HG02840 (cell line): Measurements from ENCODE around the gene BRD2.

ENCODE experiments used
- ATAC-seq: cut with Tn5 transposase; IDR thresholded peaks from one replicate; pipeline ENCODE4 v1.9.1; 2021; ENCODE audit warnings: mild to moderate bottlenecking, moderate library complexity, moderate number of reproducible peaks; ENCODE audit not compliant: unreplicated experiment, low FRiP score

Gene BRD2

GRCh38 chr6:32947552-32948465, 20.6 kb upstream of the BRD2 start:
- no peak for ATAC-seq

- ATAC-seq, result no peak
Measured at GRCh38 chr6:32949113-32949512, 19.3 kb upstream of the BRD2 start.

- no peak for ATAC-seq
Measured at GRCh38 chr6:32950010-32950409, 18.4 kb upstream of the BRD2 start.

DNA sequence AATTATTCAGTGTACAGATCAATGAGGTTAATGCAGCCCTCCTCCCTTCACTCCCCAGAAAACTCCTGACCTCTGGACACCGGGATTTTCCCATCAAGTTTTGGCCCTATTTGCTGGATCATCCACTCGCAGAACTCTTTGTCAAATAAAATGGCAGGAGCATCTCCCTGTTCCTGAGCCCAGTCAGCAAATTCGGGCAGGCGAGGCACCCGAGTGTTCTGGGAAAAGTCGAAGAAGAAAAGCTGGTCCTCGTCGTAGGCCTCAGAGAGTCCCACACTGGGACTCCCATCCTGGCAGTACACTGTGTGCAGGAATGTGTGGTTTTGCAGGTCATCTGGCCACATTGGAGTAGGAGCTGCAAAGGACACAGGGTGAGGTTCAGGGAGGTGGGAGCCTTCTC, 17.9 kb upstream of the BRD2 start:
- ATAC-seq, result no peak

DNA sequence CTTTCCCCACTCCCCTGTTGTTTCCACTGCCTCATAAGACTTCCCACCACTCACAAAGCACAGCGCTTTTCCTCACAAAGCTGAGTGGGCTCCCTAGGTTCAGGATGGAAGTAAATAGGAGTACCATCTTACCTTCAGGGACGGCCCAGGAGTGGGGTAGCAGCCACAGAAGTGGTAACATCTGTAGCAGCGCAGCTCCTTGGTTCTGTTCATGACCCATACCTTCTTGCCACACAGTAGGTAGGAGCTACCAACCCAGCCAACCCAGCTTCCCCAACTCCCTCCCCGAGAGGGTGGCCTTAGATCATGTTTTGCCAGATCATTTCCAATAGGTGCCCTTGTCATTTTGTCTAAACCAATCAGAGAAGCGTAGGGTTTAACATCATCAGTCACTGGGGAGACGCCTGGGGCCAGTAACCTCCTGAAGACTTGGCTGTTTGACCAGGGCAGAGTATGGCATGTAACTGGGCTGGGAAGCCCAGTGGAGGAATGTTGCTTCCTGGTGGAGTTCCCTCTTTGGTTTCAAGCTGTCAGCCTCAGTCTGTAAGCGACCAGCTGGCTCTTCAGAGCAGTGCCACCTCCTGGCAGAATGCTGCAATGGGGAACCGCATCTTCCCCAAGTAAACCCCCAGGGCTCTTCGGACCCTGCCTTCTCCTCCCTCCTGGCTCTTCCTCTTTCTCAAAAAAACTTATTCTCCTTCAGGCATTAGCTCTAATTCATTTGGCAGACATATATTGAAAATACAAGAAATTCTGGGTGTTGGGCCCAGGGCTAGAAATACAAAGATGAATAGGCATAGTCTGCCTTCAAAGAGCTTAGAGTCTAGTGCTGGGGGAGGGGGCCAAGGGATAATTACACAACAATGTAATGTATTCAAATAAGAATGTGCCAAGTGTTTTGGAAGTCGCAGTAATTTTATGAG, 15.3 kb upstream of the BRD2 start, which contains the start of gene HLA-DMA:
HLA-DMA (minus strand) TSS at position 281 of the 923 bp plus-strand sequence; CDS start at position 220, 61 bp downstream.
- ATAC-seq, result peak; percentile 76

GRCh38 chr6:32953775-32954174, 14.6 kb upstream of the BRD2 start:
- ATAC-seq, result no peak

GRCh38 chr6:32954267-32954666, 14.1 kb upstream of the BRD2 start:
- no peak for ATAC-seq

DNA sequence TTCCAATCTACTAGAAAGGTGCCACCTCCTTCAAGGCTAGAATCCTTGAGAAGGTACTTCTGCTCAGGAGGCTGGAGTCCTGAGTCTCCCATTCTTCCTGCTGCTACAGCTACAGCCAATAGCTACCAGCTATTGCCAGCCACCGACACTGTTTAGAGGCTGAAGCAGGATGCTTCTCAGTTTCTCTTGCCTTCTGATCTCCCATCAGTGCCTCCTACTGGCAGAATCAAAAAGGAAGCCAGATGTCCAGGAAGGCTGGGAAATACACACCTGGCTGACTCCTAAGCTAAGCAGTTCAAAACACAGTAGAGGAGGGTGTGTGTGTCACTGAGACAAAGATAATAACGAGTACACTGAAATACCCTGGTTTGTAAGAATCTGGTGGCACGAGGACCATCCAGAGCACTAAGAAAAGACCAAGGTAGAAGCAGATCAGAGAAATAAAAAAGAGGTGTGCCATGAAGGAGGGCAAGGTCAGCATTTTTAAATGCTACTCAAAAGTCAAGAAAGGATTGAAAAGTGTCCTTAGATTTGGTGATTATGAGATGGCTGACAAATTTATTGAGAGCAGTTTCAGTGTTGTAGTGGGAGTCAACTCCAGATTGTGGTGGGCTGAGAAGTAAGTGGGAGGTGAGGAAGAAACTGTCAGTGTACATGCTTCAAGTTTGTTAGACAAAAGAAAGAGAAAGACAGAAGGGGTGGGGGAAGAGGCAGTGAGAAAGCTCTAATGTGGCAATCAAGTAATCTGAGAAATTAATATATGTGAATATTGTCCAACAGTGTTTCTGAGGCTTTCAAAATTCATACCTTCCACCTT, 13.2 kb upstream of the BRD2 start:
- ATAC-seq, result no peak

- no peak for ATAC-seq
Measured at GRCh38 chr6:32956176-32956575, 12.2 kb upstream of the BRD2 start.

DNA sequence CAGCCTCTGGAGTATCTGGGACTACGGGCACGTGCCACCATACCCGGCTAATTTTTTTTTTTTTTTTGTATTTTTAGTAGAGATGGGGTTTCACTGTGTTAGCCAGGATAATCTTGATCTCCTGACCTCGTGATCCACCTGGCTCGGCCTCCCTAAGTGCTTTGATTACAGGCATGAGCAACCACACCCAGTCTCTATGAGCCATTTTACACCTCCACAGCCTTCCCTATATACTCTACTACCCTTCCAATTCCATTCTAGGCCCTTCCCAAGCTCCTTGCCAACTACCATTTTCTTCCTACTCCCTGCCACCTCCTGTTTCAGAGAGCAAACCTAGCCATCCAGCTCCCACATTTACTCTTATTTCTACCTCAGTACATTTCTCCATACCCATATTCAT, 7.8 kb upstream of the BRD2 start:
- no peak for ATAC-seq

DNA sequence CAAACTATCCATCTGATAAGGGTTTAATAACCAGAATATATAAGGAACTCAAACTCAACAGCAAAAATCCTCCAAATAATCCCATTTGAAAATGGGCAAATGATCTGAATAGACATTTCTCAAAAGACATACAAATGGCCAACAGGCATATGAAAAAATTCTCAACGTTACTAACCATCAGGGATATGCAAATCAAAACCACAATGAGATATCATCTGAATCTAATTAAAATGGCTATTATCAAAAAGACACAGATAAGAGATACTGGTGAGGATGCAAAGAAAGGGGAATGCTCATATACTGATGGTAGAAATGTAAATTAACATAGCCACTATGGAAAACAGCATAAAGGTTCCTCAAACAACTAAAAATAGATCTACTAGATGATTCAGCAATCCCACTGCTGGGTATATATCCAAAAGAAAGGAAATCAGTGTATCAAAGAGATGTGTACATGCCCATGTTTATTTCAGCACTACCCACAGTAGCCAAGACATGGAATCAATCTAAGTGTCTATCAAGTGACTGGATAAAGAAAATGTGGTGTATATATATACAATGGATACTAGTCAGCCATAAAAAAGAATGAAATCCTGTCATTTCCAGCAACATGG, 6.1 kb upstream of the BRD2 start:
- no peak for ATAC-seq

- ATAC-seq, result no peak
Measured at GRCh38 chr6:32963866-32964265, 4.5 kb upstream of the BRD2 start.

DNA sequence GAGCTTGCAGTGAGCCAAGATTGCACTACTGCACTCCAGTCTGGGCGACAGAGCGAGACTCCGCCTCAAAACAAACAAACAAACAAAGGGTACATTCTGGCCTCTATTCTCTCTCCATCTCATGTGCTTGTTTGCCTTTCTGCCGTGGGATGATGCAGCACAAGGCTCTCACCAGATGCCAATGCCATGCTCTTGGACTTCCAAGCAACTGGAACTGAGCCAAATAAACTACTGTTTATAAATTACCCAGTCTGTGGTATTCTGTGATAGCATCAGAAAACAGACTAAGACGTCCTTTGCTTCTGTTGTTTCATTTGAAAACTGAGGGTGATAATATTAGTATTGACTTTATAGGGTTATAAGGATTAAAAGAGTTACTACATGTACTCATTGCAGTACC, 3.6 kb upstream of the BRD2 start:
- no peak for ATAC-seq

DNA sequence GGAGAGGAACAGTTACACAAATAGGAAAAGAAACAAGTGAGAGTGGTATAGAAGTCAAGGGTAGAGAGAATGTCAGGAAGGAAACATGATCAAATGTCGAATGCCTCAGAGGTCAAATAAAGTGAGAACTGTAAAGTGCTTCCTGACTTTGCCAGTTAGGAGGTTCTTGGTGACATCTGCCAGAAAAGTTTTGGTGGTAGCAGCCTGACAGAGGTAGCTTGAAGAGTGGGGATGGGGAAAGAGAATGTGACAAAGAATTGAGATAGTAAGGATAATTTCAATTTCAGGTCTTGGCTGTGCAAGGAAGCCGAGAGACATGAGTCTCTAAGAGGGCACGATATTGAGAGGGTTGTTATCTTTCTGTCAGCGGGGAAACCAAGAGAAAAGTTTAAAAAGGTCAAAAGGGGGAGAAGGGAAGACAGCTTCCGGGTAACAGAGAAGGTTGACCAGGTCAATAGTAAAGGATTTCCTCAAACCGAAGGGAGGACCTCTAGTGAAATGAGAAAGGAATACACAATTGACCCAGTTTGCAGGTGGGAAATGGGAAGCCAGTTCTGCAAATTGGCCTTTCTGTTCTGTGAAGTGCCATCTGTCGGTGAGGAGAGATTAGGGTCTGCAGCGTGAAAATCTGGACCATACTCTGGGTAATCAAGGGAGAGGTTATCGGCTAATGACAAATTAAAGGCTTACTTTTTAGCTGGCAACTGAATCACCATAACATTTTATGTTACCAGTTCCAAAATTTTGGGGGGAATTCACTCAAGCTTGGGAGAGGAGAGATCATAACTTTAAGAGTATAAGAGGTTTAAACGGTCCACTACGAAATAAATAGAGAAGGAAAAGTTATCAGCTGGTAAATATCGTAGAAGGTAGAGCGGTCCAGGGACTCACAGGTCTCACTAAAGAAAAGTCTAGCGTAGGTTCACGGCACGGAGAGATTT, 973 bp upstream of the BRD2 start:
- no peak for ATAC-seq

DNA sequence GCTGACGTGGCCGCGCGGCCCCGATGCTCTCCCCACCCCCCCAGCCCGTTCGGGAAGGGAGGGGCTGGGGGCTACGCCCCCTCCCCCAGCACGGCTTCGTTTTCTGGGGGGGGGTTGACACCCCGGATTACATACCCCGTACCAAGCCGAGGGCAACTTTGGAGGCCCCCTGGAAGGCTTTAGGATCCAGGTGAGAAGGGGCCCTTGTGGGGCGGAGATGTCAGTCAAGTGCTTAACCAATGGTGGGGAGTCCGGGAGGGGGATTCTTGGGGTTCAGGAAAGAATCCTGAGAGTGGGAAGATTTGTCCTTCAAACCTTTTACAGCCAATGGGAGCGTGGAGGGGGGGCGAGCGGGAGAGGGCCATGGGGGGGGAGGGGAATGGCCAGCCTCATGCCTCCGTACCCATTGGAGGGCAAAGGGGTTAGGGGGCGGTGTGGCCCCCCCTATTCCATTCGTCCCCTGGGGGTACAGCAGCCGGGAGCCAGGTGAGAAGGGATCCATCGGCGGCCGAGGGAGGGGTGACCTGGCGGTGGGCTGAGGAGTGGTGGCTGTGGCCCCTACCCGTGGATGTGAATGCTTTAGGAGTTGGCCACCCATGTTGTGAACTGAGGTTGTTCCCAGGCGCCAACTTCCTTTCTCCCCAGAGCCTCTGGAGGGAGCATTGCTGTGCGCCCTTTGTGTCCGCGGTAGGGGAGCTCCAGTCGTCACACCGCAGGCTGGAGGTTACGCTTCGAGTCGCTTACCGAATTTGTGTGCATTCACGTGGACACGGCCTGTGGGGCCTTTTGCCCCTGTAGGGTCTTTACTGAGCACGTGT, 682 bp downstream of the BRD2 start:
- ATAC-seq, result no peak

DNA sequence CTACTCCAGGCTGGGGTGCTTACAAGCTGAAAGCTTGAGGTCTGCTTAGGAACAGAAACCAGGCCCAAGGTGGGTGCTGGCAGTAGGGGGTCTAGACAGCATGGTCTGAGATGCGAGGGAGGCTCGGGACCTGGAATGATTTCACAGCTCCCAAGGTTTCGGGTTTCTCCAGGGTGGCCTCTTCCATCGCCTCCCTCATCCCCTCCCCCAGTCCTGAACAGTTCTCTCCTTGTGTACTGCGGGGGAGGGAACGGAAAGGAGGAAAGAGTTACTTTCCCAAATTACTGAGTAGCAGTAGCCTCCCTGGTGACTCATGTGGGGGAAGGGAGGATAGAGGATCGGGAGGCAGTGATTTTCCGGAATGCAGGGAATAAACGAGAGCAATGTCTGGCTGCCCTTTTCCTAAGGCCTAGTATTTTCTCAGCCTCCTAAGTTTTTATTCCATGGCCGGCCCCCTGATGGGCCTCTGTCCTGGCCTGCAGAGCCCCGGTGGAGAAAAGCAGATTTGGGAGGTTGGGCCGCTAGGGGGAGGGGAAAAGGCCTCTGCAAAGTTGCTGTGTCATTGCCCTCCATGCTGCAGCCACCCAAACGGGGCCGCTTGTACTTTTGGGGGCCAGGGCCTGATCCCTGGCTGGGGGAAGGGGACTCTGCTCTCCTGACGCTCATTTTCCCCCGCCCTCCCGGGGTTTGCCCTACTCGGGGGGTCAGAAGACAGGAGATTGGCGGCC, 1.5 kb downstream of the BRD2 start:
- no peak for ATAC-seq
